Measurements from ENCODE around the gene APOBR.
"Not testable (repeated sequence)": the region's sequence is repeated elsewhere in the genome, so short reads cannot be mapped to it uniquely, and the experiment has no call there.

APOBR gene

DNA sequence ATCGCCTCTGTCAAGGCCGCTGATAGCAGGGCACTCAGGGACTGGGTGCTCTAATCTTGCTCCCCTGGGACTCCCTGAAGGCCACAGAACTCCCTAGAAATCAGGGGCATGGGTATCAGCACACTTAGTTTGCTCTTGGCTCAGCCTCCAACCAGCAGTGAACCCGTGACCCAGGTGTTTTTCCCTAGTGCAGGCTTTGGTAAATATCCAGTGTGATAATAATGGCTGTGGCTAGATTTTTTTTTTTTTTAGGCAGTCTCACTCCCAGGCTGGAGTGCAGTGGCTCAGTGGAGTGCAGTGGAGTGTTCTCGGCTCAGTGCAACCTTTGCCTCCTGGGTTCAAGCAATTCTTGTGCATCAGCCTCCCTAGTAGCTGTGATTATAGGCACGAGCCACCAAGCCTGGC is 34.0 kb downstream of the APOBR start:
- DNase-seq = no peak

DNA sequence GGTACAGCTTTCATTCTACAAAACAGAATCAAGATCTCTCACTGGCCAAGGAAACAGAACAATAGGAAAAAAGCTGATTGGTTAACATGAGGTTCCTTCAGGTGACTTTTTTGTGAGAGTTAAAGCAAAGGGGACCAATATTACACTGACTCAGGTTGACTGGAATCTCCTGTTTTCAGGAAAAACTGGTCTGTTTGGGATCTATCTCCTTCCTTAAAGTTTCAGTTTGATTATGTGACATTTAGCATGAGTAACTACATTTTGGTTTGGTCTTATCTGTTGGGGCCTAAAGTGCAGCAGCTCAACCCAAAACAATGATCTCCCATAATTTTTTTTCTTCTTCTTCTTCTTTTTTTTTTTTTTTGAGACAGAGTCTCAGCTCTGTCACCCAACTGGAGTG is 34.7 kb downstream of the APOBR start:
- DNase-seq = no peak

DNA sequence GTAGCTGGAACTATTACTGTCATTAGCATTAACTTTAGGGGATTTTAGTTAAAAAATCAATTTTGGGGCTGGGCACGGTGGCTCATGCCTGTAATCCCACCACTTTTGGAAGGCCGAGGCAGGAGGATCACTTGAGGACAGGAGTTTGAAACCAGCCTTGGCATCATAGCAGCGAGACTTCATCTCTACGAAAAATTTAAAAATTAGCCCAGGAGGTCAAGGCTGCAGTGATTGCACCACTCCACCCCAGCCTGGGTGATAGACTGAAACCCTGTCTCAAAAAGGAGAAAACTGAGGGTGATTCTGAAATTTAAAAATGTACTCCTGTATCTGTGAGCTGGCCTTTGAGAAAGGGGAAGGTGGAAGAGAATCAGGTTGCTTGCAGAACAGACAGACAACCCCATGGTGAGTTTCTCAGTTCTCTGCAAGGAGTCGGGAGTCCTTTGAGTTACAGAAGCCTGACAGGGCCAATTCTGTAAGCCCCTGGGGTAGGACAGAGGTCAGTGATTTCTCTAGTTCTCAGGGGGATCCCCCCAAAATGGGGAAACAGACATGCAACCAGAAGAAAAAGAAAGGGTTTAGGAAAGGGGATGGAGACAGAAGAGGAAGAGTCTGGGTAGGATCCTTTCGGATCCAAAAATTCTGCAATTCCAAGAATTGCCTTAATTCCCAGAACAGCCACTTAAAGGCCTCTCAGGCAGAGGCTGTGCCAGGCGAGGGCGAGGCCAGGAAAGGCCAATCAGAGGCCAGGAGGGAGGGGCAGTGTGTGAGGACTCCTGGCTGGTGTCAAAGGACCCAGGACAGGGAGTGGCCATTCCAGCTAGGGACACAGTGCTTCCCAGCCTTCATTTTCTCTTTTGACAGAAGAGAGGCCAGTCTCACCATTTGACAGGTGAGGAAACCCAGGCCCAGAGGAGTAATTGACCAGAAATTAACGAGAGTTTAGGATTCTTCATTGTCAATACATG is 37.6 kb downstream of the APOBR start:
- DNase-seq = no peak

DNA sequence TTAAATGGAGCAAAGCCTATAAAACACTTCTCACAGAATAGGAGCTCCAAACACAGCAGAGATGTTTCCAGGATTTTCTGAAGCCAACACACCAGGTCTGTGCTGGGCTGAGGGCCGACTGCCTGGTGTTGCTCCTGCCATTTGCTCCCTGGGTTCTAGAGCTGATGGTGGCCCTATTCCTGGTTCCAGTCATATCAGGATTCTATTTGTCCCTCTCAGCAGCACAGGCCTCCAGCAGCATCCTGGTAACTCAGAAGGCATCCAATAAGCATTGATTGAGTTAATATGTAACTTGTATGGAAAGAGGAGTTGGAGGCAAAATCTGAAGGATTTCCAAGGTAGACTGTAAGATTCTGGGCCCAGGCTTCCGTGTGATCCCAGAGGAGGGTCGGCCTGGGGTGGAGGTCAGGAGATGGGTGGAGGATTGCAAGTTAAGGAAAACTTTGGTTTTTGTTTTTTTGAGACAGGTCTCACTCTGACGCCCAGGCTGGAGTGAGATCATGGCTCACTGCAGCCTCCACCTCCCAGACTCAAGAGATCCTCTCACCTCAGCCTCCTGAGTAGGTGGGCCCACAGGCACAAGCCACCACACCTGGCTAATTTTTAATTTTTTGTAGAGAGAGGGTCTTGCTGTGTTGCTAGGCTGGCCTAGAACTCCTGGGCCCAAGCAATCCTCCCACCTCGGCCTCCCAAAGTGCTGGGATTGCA is 38.7 kb downstream of the APOBR start:
- DNase-seq = no peak

DNA sequence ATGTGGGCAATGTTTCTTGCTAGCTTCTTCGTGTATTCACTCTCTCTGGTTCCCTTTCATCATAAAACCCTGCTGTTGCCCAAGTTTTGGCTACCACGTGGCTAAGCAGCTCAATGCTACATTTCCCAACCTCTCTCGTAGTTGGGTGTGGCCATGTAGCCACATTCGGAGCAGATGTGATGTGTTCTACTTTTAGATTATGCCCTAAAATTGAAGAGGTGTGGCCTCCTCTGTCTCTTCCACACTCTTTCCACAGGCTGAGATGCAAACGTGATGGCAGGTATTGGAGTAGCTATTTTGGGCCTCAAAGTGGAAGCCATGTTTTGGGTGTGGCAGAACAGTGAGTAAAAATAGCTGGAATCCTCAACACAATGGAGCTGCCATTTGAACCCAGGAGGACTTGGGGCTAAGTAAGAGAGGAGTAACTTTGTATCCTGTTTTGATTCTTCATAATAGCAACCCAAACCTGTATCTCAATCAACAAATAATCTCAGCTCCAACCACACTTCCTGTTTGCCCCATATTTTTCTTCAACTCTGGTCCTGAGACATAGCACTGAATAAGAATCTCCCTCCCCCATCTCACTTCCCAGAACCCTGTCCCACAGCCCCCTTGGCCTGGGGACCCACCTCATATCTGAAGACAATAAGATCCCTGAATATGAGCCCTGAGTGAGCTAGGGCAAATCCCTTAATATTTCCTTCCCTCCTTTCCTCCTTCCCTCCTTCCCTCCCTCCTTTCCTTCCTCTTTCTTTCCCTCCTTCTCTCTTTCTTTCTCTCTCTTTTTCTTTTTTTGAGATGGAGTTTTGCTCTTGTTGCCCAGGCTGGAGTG is 40.3 kb downstream of the APOBR start:
- DNase-seq = no peak

DNA sequence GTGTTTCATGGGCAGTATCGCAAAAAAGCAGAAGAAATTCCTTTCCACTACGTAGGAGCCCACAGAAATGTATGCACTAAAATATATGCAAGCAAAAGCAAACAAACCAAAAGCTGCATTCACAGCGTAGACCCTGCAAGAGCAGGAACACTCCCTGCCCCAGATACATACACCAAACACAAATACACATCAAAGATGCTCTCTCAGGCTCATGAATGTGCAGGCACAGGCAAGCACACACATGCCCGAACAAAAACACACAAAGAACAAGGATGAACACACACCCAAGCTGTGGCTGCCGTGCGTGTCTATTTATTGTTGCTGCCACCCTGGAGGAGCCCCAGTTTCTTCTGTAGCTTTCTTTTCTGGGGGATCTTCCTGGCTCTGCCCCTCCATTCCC is 42.6 kb downstream of the APOBR start:
- no peak for DNase-seq

DNA sequence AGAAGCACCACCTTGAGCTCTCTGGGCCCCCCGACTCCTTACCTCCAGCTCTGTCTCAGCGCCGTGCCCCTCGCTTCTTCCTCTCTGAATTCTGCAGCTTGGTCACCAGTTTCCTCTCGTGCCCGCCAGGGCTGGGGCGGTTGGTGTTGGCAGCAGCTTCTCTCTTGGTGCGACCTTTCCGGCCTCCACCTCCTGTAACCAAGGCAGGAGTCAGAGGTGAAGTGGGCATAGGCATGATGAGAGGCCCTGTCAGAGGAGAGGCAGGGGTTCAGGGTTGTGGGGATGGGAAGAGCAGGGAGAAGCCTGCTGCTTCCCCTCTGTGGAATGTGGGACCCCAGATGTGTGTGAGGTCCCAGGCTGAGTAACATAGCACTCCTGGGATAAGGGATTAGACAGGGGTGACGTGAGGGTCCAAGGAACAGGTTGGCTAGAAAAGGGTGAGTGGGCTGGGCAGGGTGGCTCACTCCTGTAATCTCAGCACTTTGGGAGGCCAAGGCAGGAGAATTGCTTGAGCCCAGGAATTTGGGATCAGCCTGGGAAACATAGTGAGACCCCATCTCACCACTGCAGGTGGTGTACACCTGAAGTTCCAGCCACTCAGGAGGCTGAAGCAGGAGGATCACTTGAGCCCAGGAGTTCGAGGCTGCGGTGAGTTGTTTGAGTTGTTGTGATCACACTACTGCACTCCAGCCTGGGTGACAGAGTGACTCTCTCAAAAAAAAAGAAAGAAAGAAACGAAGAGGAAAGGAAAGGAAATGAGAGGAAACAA is 43.7 kb downstream of the APOBR start:
- DNase-seq = no peak

DNA sequence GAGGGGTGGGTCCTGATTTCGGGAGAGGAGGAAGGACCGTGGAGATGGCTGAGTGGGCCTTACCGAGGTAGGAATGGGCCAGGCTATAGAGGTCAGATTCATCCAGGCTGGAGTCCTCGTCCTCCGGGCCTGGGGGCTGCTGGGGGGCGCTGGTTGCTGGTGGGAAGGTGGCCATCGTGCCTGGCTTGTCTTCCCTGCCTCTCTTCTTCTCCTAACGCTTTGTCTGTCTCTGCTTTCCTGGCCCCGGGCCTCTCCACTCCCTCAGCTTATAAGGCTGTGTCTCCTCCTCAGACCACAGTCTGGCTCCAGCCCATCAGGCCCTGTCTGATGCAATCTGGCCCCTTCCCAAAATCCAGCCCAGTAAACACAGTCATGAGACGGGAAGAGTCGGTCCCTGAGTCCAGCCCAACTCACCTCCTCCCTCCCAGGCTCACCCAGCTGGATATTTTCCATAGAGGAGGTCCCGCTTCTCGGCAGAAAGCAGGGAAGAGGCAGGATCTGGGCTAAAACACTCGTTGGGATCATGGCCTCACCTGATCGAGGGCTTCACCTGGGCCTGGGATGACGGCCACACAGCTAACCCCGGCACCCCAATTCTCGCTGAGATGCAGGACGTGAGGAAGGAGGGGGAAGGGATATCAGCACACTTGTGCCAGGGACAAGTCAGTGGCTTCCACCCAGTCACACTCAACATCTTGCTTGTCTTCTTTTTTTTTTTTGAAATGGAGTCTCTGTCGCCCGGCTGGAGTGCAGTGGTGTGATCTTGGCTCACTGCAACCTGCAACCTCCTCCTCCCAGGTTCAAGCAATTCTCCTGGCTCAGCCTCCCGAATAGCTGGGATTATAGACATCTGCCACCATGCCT is 44.5 kb downstream of the APOBR start, which contains the start of gene NUPR1:
Gene NUPR1 (minus strand): TSS at position 242 of the 864 bp plus-strand sequence. CDS start 67 bp downstream, at position 175.
- no peak for DNase-seq

DNA sequence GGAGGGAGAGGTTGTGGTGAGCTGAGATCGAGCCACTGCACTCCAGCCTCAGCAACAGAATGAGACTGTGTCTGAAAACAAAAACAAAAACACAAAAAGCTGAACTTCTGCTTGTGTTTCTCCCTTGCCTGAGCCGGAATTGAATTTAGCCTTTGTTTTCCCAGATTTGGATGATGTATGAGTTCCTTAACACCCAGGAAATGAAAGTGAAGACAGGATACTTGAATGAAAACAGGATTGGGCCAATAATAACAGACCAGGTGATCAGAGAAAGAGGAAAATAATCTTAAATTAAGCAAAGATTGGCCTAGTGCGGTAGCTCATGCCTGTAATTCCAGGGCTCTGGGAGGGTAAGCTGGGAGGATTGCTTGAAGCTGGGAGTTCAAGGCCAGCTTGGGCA is 45.9 kb downstream of the APOBR start:
- no peak for DNase-seq

DNA sequence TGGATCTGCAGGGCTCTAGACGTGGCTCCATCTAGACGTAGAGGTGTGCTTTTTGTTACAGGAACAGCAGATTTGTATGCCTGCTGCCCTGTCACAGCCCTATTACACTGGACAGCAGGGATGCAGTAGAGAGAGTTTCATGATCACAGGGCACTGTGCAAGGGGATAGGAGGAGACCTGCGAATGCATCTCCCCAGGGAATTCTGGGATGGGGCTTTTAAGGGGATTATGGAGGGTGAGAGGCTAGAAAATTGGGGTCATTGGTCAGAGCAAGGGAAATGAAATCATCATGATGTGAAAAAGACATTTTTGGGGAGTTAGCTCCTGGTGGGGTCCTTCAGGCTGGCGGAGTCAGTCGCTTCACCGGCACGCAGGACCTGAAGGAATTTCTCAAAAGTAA is 48.2 kb downstream of the APOBR start:
- DNase-seq = no peak

DNA sequence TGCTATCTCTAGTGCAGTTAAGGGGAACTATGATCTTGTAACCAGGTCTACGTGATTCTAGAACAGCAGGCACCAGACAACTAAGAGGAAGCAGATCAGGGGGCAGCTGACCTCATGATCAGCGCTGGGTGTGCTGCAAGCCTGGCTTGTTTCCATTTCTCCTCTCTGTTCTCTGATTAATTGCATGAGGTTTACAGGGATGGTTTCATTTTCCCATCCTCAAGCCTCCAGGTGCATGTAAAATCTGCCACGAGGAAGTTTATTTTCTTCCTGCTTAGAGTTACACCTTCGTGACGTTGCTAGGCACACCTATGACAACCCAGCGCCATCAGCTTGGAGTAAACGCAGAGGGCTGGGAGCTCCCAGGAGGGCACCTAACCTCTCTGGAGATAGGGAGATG is 48.6 kb downstream of the APOBR start:
- no peak for DNase-seq

DNA sequence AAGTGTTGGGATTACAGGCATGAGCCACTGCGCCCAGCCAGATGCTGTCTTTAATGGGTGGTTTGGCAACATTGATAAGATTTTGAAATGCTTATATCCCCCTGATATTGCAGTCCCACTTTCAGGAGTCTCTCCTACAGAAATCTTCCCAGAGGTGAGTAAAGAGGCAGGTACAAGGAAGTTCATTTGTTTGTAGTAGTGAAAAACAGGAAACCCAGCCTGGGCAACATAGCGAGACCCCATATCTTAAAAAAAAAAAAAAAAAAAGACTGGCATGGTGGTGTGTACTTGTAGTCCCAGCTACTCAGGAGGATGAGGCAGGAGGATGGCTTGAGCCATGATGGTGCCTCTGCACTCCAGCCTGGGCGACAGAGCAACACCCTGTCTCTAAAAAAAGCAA is 50.6 kb downstream of the APOBR start:
- DNase-seq = no peak

DNA sequence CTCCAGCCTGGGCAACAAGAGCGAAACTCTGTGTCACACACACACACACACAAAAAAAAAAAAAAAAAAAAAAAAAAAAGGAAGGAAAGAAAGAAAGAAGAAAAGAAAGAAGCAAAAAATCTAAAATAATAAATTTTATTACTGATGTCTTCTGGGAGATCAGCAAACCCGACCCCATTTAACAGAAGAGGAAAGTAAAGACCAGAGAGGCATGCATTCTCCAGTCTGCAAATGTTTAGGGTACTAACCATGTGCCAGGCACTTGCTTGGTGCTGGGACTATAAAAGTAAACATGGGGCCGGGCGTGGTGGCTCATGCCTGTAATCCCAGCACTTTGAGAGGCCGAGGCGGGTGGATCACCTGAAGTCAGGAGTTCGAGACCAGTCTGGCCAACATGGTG is 51.5 kb downstream of the APOBR start:
- DNase-seq = not testable (repeated sequence)

DNA sequence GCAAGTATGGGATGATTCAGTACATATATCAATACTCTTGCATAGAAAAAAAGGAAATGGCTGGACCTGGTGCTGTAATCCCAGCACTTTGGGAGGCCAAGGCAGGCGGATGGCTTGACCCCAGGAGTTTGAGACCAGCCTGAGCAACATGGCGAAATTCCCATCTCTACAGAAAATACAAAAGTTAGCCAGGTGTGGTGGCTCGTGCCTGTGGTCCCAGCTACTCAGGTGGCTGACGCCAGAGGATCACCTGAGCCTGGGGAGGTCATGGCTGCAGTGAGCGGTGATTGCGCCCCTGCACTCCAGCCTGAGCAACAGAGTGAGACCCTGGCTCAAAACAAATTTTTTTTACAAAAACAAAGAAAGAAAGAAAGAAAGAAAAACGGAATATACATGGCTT is 52.2 kb downstream of the APOBR start:
- DNase-seq = no peak

DNA sequence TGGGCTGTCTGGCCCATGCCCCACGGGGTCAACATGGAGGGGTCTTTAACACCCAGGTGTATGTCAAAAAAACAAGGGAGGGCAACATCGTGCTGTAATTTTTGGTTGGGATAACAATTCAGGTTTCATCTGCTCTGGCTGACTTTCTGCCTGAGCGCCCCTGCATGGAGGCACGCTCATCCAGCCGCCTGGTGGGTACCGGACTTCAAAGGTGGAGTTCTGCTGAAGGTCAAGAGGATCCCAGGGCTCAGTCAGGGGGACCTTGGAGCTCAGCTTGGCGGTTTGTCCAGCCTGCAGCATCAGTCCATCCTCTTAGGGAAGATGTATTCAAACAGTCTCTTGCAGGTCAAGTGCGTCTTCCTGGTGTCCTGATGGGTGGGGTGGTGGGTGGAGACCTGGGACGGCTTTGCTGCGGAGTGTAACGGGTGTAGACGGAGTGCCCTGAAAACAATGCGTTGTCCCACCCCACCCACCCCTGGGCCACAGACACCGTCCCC is 53.9 kb downstream of the APOBR start:
- no peak for DNase-seq

Data from NCI-H187 treated with DMSO at 0.1 percent for 48 hours (cell line).